ENCODE results near the gene TRIM33. TPM values are rescaled to one million over a fixed set of nuclear protein-coding genes. Genes with fewer than 3 reads are reported as not detected.

Gene TRIM33
- total and polyA plus RNA-seq, 2 of the 13 experiments (the other 11 are each of a cell fraction or from before 2014, with no cell fraction given): 35.5 to 42.2 TPM

DNA sequence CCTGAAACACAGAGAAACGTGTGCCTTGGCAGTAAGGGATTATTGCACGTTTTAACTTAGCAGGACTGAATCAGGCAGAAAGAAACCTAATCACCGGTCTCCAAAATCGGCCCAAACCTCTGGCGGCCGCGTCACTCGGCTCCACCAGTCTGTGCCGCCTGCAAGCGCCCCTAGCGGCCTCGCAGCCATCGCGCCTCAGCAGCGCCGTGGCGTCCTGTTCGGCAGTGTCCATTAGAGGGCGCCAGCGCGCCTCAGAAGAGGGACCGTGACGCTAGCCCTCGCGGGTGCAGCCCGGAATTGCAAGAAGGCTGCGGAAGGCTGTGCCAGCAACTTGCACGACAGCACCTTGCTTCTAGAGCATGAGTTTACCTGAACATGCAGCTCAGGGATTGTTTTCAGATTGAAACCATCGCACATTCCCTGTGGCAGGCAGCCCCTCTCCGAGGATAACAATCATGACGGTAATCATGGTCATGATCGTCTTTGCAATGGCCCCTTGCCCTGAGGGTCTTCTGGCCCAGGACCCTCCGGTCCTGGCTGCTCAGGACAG lies 164.4 kb downstream of the TRIM33 start (continued):
- TF ChIP-seq, protein P1, sequence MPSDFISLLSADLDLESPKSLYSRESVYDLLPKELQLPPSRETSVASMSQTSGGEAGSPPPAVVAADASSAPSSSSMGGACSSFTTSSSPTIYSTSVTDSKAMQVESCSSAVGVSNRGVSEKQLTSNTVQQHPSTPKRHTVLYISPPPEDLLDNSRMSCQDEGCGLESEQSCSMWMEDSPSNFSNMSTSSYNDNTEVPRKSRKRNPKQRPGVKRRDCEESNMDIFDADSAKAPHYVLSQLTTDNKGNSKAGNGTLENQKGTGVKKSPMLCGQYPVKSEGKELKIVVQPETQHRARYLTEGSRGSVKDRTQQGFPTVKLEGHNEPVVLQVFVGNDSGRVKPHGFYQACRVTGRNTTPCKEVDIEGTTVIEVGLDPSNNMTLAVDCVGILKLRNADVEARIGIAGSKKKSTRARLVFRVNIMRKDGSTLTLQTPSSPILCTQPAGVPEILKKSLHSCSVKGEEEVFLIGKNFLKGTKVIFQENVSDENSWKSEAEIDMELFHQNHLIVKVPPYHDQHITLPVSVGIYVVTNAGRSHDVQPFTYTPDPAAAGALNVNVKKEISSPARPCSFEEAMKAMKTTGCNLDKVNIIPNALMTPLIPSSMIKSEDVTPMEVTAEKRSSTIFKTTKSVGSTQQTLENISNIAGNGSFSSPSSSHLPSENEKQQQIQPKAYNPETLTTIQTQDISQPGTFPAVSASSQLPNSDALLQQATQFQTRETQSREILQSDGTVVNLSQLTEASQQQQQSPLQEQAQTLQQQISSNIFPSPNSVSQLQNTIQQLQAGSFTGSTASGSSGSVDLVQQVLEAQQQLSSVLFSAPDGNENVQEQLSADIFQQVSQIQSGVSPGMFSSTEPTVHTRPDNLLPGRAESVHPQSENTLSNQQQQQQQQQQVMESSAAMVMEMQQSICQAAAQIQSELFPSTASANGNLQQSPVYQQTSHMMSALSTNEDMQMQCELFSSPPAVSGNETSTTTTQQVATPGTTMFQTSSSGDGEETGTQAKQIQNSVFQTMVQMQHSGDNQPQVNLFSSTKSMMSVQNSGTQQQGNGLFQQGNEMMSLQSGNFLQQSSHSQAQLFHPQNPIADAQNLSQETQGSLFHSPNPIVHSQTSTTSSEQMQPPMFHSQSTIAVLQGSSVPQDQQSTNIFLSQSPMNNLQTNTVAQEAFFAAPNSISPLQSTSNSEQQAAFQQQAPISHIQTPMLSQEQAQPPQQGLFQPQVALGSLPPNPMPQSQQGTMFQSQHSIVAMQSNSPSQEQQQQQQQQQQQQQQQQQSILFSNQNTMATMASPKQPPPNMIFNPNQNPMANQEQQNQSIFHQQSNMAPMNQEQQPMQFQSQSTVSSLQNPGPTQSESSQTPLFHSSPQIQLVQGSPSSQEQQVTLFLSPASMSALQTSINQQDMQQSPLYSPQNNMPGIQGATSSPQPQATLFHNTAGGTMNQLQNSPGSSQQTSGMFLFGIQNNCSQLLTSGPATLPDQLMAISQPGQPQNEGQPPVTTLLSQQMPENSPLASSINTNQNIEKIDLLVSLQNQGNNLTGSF (CRISPR knock-in tag; IDR thresholded peaks at IDR 0.05): no peak
- TF ChIP-seq FOXP4 (CRISPR knock-in tag; IDR thresholded peaks at IDR 0.05) (peak; percentile 47; the same call in 1 of the 2 replicates), ATAD3A (CRISPR knock-in tag; IDR thresholded peaks at IDR 0.05) (no peak), ZNF7 (CRISPR knock-in tag; IDR thresholded peaks at IDR 0.05) (no peak), ZNF720 (CRISPR knock-in tag; IDR thresholded peaks at IDR 0.05) (no peak), MED13 (CRISPR knock-in tag; IDR thresholded peaks at IDR 0.05) (no peak), HDAC1 (CRISPR knock-in tag; IDR thresholded peaks at IDR 0.05) (peak; percentile 61; the same call in 1 of the 2 replicates), DRAP1 (CRISPR knock-in tag; IDR thresholded peaks at IDR 0.05) (peak; percentile 24; the same call in 1 of the 2 replicates), MEIS2 (CRISPR knock-in tag; IDR thresholded peaks at IDR 0.05) (peak; percentile 64; the same call in 1 of the 2 replicates), AGO2 (optimal IDR thresholded peaks at IDR 0.05; ENCODE audit: low read depth, low read length) (no peak), ZNF414 (CRISPR knock-in tag; IDR thresholded peaks at IDR 0.05) (0 out of 2 replicates have a peak, but pooled peaks have one; percentile 72), RBM39 (IDR thresholded peaks at IDR 0.05; ENCODE audit: low read depth, low read length, poor library complexity, severe bottlenecking) (peak; percentile 92), ZNF567 (CRISPR knock-in tag; IDR thresholded peaks at IDR 0.05; ENCODE audit: borderline replicate concordance) (peak; percentile 86), MAF1 (CRISPR knock-in tag; IDR thresholded peaks at IDR 0.05; ENCODE audit: borderline replicate concordance) (no peak)
- TF ChIP-seq, protein P2, sequence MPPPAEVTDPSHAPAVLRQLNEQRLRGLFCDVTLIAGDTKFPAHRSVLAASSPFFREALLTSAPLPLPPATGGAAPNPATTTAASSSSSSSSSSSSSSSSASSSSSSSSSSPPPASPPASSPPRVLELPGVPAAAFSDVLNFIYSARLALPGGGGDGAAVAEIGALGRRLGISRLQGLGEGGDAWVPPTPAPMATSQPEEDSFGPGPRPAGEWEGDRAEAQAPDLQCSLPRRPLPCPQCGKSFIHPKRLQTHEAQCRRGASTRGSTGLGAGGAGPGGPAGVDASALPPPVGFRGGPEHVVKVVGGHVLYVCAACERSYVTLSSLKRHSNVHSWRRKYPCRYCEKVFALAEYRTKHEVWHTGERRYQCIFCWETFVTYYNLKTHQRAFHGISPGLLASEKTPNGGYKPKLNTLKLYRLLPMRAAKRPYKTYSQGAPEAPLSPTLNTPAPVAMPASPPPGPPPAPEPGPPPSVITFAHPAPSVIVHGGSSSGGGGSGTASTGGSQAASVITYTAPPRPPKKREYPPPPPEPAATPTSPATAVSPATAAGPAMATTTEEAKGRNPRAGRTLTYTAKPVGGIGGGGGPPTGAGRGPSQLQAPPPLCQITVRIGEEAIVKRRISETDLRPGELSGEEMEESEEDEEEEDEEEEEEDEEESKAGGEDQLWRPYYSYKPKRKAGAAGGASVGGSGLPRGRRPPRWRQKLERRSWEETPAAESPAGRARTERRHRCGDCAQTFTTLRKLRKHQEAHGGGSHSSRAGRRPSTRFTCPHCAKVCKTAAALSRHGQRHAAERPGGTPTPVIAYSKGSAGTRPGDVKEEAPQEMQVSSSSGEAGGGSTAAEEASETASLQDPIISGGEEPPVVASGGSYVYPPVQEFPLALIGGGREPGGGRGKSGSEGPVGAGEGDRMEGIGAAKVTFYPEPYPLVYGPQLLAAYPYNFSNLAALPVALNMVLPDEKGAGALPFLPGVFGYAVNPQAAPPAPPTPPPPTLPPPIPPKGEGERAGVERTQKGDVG (CRISPR knock-in tag; IDR thresholded peaks at IDR 0.05; ENCODE audit: borderline replicate concordance): no peak
- TF ChIP-seq, protein P3, sequence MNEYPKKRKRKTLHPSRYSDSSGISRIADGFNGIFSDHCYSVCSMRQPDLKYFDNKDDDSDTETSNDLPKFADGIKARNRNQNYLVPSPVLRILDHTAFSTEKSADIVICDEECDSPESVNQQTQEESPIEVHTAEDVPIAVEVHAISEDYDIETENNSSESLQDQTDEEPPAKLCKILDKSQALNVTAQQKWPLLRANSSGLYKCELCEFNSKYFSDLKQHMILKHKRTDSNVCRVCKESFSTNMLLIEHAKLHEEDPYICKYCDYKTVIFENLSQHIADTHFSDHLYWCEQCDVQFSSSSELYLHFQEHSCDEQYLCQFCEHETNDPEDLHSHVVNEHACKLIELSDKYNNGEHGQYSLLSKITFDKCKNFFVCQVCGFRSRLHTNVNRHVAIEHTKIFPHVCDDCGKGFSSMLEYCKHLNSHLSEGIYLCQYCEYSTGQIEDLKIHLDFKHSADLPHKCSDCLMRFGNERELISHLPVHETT (CRISPR knock-in tag; conservative IDR thresholded peaks at IDR 0.05): 0 out of 2 replicates have a peak, but pooled peaks have one; percentile 25
